ENCODE measurements around the gene GPR183. TPM values are rescaled to one million over a fixed set of nuclear protein-coding genes. Genes with fewer than 3 reads are reported as not detected.

The GPR183 gene
- total RNA-seq, 1 donor from 2014 or later, result not detected

DNA sequence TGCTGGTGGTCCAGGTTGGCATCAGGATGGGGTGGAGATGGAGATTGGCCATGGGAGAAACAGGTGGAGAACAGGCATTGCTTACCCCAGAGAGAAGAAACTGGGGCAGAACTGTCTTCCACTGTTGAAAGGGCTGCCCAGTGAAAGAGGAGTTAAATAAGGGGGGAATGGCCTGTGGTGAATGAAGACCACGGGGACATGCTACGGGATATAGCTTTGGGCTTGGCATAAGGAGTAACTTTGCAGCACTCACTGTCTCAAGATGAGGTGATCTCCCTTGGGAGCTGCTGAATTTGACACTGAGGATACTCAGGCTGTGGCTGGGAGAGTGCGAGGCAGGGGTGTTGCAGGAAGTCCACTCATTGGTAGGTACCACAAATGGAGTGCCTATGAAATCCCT lies 38.4 kb downstream of the GPR183 start:
- TF ChIP-seq, protein P1, sequence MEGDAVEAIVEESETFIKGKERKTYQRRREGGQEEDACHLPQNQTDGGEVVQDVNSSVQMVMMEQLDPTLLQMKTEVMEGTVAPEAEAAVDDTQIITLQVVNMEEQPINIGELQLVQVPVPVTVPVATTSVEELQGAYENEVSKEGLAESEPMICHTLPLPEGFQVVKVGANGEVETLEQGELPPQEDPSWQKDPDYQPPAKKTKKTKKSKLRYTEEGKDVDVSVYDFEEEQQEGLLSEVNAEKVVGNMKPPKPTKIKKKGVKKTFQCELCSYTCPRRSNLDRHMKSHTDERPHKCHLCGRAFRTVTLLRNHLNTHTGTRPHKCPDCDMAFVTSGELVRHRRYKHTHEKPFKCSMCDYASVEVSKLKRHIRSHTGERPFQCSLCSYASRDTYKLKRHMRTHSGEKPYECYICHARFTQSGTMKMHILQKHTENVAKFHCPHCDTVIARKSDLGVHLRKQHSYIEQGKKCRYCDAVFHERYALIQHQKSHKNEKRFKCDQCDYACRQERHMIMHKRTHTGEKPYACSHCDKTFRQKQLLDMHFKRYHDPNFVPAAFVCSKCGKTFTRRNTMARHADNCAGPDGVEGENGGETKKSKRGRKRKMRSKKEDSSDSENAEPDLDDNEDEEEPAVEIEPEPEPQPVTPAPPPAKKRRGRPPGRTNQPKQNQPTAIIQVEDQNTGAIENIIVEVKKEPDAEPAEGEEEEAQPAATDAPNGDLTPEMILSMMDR (conservative IDR thresholded peaks at IDR 0.05), result no peak
- peaks cover 6% of the 10 kb centered on the region for H3K36me3 Mint-ChIP-seq (ENCODE audit: low read depth)
- DNase-seq (ENCODE audit: low read depth, low spot score), result no peak
- H3K4me1 Mint-ChIP-seq, result peaks cover 4% of the 10 kb centered on the region
- peaks cover 3% of the 10 kb centered on the region for H3K9me3 Mint-ChIP-seq
- H3K4me3 Mint-ChIP-seq, result no peak overlapping the region
- H3K27me3 Mint-ChIP-seq (ENCODE audit: low read depth), result no peaks in the 10 kb centered on the region
- no peak overlapping the region for H3K27ac Mint-ChIP-seq (ENCODE audit: unreplicated experiment)

DNA sequence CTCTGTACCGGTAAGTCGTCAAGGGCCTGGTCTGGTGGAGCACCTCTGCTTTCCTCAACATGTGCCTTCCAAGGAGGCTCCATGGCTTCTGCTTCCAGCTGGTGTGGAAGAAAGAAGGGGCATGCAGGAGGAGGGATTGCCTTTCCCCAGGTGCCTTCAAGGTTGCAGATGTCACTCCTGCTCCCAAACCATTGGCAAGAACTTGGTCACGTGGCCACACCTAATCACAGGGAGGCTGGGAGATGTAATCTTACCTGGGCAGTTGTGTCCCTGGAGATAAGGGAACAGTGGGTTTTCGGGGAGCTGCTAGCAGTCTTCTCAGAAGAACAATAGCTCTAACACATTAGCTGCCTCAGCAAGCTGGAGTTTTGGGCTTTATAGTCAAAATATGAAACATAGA lies 39.3 kb downstream of the GPR183 start:
- H3K36me3 Mint-ChIP-seq (ENCODE audit: low read depth), result peaks cover 6% of the 10 kb centered on the region
- H3K4me1 Mint-ChIP-seq, result peaks cover 4% of the 10 kb centered on the region
- DNase-seq (ENCODE audit: low read depth, low spot score), result no peak
- no peaks in the 10 kb centered on the region for H3K27me3 Mint-ChIP-seq (ENCODE audit: low read depth)
- no peak overlapping the region for H3K4me3 Mint-ChIP-seq
- H3K27ac Mint-ChIP-seq (ENCODE audit: unreplicated experiment), result no peak overlapping the region
- TF ChIP-seq, protein P1 (conservative IDR thresholded peaks at IDR 0.05), result no peak
- peaks cover 3% of the 10 kb centered on the region for H3K9me3 Mint-ChIP-seq

DNA sequence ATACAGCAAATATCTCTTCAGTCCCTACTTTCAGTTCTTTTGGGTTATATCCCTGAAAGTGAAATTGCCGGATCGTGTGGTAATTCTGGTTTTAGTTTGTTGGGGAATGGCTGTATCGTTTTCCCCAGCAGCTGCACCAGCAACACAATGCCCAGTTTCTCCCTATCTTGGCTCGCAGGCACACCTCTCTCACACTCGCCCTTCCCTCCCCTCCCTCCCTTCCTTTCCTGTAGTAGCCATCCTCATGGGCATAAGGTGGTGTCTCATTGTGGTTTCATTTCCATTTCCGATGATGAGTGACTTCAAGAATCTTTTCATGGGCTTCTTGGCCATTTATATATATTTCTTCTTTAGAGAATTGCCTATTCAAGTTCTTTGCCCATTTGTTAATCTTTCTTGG lies 40.4 kb downstream of the GPR183 start:
- Mint-ChIP-seq H3K4me3 (no peak overlapping the region), H3K9me3 (no peaks in the 10 kb centered on the region), H3K36me3 (ENCODE audit: low read depth) (peaks cover 2% of the 10 kb centered on the region), H3K27ac (ENCODE audit: unreplicated experiment) (no peak overlapping the region), H3K4me1 (peaks cover 4% of the 10 kb centered on the region), H3K27me3 (ENCODE audit: low read depth) (no peaks in the 10 kb centered on the region)
- no peak for DNase-seq (ENCODE audit: low read depth, low spot score)
- TF ChIP-seq, protein P1 (conservative IDR thresholded peaks at IDR 0.05), result no peak

DNA sequence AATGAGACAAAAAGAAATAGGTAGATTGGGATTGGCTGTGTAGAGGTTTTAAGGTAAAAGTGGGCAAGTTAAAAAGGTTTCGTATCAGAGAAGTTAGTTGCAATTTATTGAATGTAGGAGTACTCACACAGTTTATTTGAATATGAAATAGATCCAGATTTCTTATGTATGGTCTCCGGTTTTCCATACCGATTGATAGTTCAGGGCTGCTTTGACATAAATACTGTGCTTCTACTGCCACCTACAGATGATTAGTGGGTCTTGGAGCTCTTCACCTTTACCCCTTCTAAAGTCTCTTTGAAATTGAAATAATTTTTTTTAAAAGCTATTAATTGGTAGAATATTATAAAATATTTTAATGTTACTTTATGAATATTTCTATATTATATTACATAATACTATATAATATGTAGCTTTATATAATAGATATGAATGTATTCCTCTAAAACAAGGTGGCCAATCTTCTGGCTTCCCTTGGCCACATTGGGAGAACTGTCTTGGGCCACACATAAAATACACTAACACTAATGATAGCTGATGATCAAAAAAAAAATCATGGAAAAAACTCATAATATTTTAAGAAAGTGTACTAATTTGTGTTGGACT lies 41.3 kb downstream of the GPR183 start:
- Mint-ChIP-seq H3K4me3 (no peak overlapping the region), H3K36me3 (ENCODE audit: low read depth) (no peaks in the 10 kb centered on the region), H3K4me1 (peaks cover 11% of the 10 kb centered on the region), H3K9me3 (no peaks in the 10 kb centered on the region), H3K27ac (ENCODE audit: unreplicated experiment) (no peak overlapping the region), H3K27me3 (ENCODE audit: low read depth) (no peaks in the 10 kb centered on the region)
- TF ChIP-seq, protein P1 (conservative IDR thresholded peaks at IDR 0.05), result peak; percentile 78
- no peak for DNase-seq (ENCODE audit: low read depth, low spot score)

DNA sequence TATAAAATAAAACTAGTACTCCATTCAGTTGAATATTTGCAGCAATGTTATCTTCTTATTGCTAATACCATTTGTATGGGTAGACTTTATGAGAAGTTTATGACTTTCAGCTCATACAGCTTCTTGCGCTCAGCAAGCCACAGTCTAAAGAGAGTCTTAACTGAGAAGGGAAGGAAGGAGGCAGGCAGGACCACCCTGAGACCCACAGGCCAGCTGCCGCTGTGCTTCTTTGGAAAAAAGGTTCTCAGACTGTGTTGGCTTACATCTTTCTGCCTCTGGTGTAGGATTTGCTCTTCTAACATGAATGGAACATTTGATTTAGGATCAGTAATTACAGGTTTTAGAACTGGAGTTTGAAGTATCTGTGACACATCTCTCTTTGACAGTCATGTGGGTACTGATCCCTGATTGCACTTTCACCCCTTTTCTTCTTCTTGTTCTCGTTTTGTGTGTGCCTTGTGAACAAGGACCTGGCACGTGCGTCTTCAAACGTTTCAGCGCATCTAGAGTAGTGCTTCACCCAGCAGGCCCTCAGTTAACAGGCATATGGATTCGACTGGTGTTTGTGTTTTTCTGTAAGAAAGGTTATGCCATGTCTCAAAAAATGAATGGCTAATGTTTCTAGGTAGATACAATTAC lies 41.9 kb downstream of the GPR183 start:
- Mint-ChIP-seq H3K27ac (ENCODE audit: unreplicated experiment) (no peak overlapping the region), H3K4me3 (no peak overlapping the region), H3K27me3 (ENCODE audit: low read depth) (no peaks in the 10 kb centered on the region), H3K36me3 (ENCODE audit: low read depth) (no peaks in the 10 kb centered on the region), H3K4me1 (peaks cover 16% of the 10 kb centered on the region), H3K9me3 (no peaks in the 10 kb centered on the region)
- no peak for DNase-seq (ENCODE audit: low read depth, low spot score)
- TF ChIP-seq, protein P1 (conservative IDR thresholded peaks at IDR 0.05), result no peak
